Mucosa of descending colon (tissue), 3 donors: ENCODE data around the gene KRT34. TPM values are rescaled to one million over a fixed set of nuclear protein-coding genes. Genes with fewer than 3 reads are reported as not detected.
"Not testable (repeated sequence)": the region's sequence is repeated elsewhere in the genome, so short reads cannot be mapped to it uniquely, and the experiment has no call there.

Experiments
- ATAC-seq: fragments of 200-7000 bp; cut with Tn5 transposase; one replicate; pipeline ENCODE4 v1.9.1; 2020; ENCODE audit warnings: mild to moderate bottlenecking, moderate library complexity
- DNase-seq, 3 donors: peaks; one replicate each; pipeline ENCODE4 v3.0.0-alpha.2; 2020
- H3K36me3 ChIP-seq: fragments of 200-600 bp; one replicate; pipeline ENCODE4 v1.8.0; 2021; ENCODE audit warnings: low read depth, mild to moderate bottlenecking
- H3K4me1 ChIP-seq: fragments of 200-600 bp; one replicate; pipeline ENCODE4 v1.8.0; 2021; ENCODE audit warnings: low read depth, mild to moderate bottlenecking
- H3K4me3 ChIP-seq: fragments of 200-600 bp; one replicate; pipeline ENCODE4 v1.8.0; 2021; ENCODE audit warnings: mild to moderate bottlenecking
- H3K9me3 ChIP-seq: fragments of 200-600 bp; one replicate; pipeline ENCODE4 v1.8.0; 2021; ENCODE audit warnings: mild to moderate bottlenecking
- intact Hi-C, 2 donors: fragments of 100-400 bp; cut with DNase I in 1 of 2; cut with micrococcal nuclease in 1 of 2; formaldehyde crosslinking; loops; one replicate each; pipeline versions ENCODE4 v1.11.0 to v1.11.1; 2022; cut with DNase I, micrococcal nuclease
- total RNA-seq, 3 donors: library from RNA; stranded (reverse); fragmentation: NEBNext Ultra II Directional in 2 of 3; extraction: Animal tissue kit (Norgen Biotek cat#: 25700) in 2 of 3; gene quantifications; one replicate each; pipeline versions ENCODE4 v1.2.1 to v1.2.4, GENCODE V29; 2021 to 2023
- TF ChIP-seq, protein P1 (sequence below): fragments of 200-600 bp; IDR thresholded peaks from one replicate; pipeline ENCODE4 v1.8.0; 2022; ENCODE audit warnings: antibody characterized with exemption, mild to moderate bottlenecking
- donor health status: DM: no; HTN: no; CAD: no; lungs with moderate emphysema.
- donor health status: DM: no; HTN: no; CAD: no.
- donor health status: DM: no; HTN: yes; CAD: no.

KRT34 gene
- total RNA-seq, 3 donors from 2014 or later = not detected

DNA sequence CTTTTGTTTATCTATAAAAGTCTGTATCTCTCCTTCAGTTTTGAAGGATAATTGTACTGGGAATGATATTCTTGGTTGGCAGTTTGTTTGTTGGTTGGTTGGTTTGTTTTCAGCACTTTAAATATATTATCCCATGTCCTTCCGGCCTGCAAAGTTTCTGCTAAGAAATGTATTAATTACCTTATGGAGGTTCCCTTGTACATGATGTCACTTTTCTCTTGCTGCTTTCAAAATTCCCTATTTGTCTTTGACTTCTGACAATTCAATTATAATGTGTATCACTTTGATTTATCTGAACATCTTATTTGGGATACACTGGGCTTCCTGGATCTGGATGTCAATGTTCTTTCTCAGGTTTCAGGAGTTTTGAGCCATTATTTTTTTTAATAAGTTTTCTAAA lies 4.1 kb upstream of the KRT34 start:
- DNase-seq (no peak), ATAC-seq (no peak)
- TF ChIP-seq, protein P1, sequence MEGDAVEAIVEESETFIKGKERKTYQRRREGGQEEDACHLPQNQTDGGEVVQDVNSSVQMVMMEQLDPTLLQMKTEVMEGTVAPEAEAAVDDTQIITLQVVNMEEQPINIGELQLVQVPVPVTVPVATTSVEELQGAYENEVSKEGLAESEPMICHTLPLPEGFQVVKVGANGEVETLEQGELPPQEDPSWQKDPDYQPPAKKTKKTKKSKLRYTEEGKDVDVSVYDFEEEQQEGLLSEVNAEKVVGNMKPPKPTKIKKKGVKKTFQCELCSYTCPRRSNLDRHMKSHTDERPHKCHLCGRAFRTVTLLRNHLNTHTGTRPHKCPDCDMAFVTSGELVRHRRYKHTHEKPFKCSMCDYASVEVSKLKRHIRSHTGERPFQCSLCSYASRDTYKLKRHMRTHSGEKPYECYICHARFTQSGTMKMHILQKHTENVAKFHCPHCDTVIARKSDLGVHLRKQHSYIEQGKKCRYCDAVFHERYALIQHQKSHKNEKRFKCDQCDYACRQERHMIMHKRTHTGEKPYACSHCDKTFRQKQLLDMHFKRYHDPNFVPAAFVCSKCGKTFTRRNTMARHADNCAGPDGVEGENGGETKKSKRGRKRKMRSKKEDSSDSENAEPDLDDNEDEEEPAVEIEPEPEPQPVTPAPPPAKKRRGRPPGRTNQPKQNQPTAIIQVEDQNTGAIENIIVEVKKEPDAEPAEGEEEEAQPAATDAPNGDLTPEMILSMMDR = no peak
- H3K36me3 ChIP-seq = no peaks in the 10 kb centered on the region
- H3K9me3 ChIP-seq = peaks cover 10% of the 10 kb centered on the region
- no peaks in the 10 kb centered on the region for H3K4me1 ChIP-seq
- no peak overlapping the region for H3K4me3 ChIP-seq
- intact Hi-C loops = no loop called here

DNA sequence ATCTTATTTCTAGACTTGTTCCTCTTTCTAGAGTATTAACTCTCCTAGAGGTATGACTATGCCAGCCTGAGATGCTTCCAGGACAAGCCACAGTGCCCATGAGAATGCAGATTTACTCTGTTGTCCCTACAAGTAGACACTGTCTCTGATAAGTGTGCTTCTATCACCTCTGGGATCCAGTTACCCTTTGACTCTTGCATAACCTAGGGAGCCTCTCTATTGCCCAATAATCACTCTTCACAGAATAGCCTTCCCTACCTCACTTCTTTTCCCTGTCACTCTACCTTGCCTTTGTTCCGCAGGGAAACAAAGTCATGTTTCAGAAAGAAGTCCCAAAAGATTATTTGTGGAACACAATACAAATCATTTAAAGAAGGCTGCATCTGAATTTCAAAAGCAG lies 1.6 kb upstream of the KRT34 start:
- DNase-seq = no peak
- no peak overlapping the region for H3K4me3 ChIP-seq
- TF ChIP-seq, protein P1 = no peak
- intact Hi-C loops = no loop called here
- H3K9me3 ChIP-seq = peaks cover 10% of the 10 kb centered on the region
- no peaks in the 10 kb centered on the region for H3K4me1 ChIP-seq
- ATAC-seq = no peak
- H3K36me3 ChIP-seq = no peaks in the 10 kb centered on the region

- DNase-seq (no peak), ATAC-seq (no peak)
- H3K9me3 ChIP-seq = peaks cover 10% of the 10 kb centered on the region
- no peaks in the 10 kb centered on the region for H3K4me1 ChIP-seq
- H3K36me3 ChIP-seq = no peaks in the 10 kb centered on the region
- intact Hi-C loops = no loop called here
- H3K4me3 ChIP-seq = no peak overlapping the region
- TF ChIP-seq, protein P1 = no peak
These were observed 288 bp upstream of the KRT34 start for GRCh38 chr17:41382394-41382793.

GRCh38 chr17:41380091-41380490 lies 2.0 kb downstream of the KRT34 start:
- DNase-seq, ATAC-seq, H3K4me1 ChIP-seq, H3K4me3 ChIP-seq, intact Hi-C loops, H3K36me3 ChIP-seq, H3K9me3 ChIP-seq: not testable (repeated sequence)

DNA sequence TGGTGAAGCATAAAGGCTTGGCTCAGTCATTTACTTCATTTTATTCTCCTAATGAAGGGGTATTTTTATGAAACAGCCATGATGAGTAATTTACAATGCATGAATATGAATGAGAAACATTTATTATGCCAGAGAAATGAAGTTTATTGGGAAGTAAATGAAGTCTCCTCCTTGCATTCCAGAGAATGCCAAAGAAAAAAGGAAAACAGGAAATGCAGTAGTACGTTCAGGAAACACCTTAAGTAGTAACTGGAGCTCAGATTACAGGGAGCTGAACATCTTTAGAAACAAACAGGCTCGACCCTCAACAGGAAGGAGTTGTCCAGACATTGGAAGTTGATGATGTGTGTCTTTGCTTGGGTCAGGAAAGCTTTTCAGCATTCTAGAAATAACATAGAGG lies 4.6 kb downstream of the KRT34 start:
- TF ChIP-seq, protein P1 = no peak
- no peaks in the 10 kb centered on the region for H3K36me3 ChIP-seq
- no peak overlapping the region for H3K4me3 ChIP-seq
- no peaks in the 10 kb centered on the region for H3K4me1 ChIP-seq
- ATAC-seq (no peak), DNase-seq (no peak)
- intact Hi-C loops = no loop called here
- H3K9me3 ChIP-seq = no peaks in the 10 kb centered on the region

GRCh38 chr17:41369713-41370112 lies 12.4 kb downstream of the KRT34 start, which contains the start of gene KRT33B:
TSS of gene KRT33B (minus strand) at chr17:41369813. CDS start at chr17:41369750, 63 bp downstream.
- TF ChIP-seq, protein P1 = no peak
- DNase-seq (no peak), ATAC-seq (no peak)
- H3K4me3 ChIP-seq = no peak within 1 kb of the TSS
- no peaks in the 10 kb centered on the region for H3K36me3 ChIP-seq
- no peaks in the 10 kb centered on the region for H3K4me1 ChIP-seq
- intact Hi-C loops = no loop called here
- no peaks in the 10 kb centered on the region for H3K9me3 ChIP-seq
